NCI-H1092 treated with DMSO at 0.1 percent for 48 hours (cell line): ENCODE results near the gene CCDC34.
"Not testable (repeated sequence)": the region's sequence is repeated elsewhere in the genome, so short reads cannot be mapped to it uniquely, and the experiment has no call there.

Experiments used
- DNase-seq: peaks from one replicate; lab custom pipeline; 2025; lab: John Stamatoyannopoulos, UW

CCDC34 gene

DNA sequence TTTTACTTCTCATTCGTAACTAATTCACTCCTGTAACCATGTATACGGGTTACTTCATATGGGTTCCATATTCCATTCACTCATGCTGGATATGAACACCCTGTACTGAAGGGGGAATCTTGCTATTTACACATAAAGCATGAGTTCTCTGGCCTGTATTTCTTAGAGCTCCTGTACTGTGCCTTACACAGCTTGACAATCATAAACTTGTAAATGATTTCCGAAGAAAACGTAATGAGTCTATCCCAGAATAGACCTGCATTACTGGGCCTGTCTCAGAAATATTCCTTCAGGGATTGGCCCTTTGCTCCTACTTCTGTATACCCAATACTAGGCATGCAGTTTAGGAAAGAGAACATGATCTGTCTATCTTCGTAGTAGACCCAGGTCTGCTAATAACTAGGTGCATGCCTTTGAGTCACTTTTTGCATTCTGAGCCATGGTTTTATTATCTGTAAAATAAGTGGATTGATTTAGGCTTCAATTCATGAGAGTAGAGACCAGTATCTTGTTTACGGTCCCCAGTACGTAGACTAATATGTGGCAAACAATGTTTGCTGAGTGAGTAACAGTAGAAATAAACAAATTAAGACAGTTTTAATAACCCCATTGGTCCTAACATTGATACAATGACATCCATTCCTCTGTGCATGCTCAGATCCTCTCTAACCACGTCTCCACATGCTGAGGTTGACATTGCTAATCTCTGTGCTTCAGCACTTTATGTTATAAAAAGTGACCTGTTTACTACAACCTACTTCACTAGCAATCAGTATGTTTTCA is 1.2 kb downstream of the CCDC34 start:
- DNase-seq = no peak

DNA sequence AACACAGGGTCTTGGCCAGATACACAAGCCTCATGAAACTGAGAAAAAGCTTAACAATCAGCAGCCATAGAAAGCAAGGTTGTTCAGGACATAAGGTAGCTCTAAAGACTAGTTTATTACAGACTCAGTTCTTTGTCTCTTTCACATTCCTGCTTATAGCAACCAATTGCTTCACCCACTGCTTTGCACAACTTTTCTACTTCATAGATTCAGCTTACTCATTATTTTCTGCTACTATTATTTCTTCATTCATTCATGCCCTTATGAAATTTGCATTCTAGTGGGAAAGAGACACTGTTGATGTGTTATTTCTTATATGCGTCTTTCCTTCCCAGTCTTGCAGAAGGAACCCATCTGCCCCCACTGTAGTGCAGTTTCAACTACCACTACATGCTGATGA is 4.7 kb downstream of the CCDC34 start:
- DNase-seq = no peak

DNA sequence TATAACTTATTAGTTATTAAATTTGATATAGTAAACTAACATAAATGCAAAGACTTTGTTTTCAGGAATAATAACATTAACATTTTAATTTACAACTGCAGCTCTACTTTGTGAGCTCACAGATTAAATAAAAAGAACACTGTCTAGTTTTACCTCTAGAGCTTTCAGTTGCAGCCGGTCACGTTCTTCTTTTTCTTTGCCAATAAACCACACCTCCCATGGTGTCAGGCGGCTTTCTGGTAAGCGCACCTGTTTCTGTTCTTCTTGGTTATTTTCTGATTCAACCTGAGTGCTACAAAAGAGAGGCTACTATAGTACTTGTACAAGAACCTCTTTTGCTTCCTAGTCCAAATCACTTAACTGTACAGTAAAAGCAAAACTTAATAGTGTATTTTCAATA is 5.8 kb downstream of the CCDC34 start:
- DNase-seq = peak; percentile 76

DNA sequence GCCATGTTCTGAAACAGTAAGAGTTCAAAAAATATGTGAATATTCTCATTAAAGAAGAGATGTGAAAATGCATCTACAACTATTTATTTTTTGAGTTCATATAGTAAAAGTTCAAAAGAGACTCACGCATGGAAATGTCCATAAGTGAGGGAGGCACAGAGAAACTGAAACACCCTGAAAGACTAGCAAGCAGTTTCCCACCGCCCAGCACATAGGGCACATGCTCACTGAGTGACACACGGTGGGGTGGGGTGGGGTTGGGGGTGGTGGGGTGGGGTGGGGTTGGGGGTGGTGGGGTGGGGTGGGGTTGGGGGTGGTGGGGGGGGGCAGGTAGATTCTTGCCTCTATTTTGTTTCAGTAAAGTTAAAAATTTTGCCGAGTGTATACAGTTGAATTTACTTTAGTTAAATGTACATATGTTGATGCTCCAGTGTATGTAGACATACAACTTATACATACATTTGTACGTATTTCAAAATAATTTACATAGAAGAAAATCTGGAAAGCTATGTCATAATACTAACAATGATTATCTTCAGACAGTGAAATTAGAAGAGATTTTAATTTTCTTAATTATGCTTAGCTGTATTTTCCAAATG is 6.3 kb downstream of the CCDC34 start:
- no peak for DNase-seq

DNA sequence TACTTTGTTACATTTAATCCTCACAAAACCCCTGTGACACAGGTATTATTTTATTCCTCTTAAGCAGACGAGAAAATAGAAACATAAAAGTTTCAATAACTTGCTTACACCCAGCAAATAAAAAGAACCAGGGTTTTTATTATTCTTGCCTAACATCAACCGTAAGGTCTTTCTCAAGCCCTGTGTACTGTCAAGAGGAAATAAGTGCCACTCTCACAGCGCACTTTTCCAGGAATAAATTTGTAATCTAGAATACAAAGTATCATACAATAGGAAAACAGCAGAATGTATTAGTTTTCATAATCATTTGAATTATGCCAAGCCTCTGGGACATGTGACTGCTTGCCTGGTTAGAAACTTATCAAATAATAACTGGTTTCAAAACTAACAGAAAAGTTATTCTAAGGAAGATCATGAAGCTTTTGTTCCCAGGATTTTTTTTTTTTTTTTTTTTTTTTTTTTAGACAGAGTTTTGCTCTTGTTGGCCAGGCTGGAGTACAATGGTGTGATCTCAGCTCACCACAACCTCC is 7.4 kb downstream of the CCDC34 start:
- DNase-seq = no peak

DNA sequence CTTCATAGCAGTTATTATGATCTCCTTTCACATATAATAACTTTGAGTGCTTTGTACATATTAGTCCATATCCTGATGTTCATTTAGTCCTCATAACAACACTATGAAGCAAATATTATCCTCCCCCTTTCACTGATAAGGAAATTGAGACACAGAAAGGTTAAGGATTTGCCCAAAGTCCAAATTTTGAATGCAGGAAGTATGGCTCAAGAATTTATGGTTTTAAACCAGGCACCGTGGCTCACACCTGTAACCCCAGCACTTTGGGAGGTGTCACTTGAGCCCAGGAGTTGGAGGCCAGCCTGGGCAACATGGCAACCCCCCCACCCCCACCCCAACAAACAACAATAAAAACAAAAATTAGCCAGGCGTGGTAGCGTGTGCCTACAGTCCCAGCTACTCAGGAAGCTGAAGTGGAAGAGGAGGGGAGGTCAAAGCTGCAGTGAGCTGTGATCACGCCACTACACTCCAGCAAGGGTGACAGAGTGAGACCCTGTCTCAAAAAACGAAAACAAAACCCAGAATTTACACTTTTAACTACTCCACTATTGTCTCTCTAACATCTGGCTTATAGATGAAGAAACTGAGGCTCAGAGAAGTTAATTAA is 8.6 kb downstream of the CCDC34 start:
- DNase-seq = no peak

DNA sequence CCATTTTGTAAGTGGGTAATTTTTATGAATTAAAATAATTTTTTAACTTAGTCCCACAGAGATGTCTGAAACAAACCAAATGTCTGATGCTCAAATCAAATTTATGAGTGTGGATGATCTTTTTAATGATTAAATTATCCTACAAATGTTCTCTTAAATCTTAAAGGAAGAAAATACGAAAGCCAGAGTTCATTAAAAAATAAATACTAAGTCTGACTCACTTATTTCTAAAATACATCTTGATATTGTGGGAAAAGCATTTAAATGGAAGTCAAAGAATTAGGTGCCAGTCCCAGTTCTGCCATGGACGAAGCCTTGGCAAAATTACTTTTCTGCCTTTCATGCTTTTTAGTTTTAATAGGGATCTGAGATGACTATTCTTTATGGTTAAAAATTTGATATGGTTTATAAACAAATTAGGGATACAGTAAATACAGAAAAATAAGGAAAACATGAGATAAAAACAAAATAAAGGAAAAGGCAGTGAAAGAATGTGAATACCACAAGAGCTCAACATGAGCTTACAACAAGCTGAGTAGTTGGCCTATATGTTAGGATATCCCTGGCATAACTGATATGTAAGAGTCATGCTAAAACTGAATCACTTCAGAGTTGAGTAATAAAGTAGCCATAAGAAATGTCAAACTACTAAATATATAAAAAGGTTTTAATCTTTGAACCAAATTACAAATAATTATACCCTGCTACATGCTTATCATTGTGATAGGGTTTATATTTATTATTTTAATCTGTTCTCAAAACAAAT is 9.2 kb downstream of the CCDC34 start:
- no peak for DNase-seq

DNA sequence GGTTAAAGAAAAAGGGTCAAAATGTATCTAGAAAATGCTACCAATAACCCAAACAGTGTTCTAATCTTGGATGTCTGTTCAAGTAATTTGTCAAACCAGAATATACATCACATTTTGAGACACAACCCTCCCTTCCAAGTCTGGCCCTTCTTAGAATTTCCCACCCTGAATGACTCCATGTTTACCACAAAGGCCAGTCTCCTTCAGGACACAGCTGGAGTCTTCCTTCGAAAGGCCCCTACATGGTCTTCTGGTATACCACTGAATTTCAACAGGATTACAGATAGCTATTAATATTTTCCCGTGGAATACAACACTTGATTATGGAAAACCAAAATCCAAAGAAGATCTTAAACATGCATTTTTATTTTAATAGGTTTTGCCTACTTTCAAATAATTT is 10.2 kb downstream of the CCDC34 start:
- DNase-seq = no peak

DNA sequence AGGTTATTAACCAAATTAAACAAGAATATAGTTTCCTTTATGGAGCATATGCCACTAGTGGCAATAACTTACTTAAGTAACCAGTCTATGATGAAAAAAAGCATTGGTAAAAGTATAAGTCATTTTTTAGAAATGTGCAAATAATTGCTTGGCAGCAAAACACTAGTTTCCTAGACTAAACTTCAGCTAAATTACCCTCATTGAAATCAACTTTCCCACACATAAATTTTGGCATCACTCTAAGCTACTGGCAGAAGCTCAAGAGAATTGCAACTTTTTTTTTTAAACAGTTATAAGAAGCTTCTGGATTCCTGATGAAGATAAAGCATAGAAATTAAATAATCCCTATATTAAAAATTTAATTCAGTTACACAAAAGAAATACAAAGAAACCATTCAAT is 12.5 kb downstream of the CCDC34 start:
- DNase-seq = peak; percentile 18

DNA sequence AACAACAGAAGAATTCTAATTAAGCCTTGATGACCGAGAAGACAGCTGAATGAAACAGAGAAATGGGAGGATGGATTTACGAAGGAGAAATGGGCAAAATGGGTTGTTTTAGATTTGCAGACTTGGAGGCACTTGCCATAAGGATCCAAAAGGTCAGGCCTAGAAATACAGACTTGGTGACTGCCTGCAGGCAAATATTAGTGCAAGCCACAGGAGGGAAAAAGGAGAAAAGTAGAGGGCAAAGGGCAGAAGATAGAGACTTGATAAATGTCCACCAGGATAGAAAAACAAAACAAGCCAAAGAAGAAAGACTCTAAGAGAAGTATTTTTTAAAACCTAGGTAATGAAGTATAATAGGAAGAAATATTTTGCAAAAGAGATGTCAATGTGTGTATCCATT is 13.1 kb downstream of the CCDC34 start:
- DNase-seq = no peak

DNA sequence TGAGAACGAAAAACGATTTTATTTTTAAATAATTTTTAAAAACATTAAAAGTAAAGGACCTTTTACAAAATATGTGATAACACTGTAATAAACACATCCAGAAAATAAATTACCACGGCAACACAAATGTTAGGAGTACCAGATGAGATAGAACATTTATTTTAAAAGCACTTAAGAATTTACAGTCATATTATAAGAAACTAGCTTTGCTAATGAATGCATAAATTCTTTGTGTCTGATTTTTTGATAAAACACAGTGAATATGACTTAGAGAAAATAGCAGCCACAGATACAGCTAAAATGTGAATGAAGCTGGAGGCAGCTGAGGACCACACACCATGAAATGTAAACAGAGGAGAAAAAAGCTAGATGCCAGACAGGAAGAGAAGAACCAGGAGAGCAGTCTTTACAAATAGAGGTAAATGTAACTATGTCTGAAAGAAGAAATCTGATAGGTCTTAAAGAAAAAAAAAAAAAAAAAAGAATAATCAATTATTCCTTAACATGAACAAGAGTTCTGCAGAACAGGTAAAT is 14.6 kb downstream of the CCDC34 start:
- DNase-seq = peak; percentile 94

DNA sequence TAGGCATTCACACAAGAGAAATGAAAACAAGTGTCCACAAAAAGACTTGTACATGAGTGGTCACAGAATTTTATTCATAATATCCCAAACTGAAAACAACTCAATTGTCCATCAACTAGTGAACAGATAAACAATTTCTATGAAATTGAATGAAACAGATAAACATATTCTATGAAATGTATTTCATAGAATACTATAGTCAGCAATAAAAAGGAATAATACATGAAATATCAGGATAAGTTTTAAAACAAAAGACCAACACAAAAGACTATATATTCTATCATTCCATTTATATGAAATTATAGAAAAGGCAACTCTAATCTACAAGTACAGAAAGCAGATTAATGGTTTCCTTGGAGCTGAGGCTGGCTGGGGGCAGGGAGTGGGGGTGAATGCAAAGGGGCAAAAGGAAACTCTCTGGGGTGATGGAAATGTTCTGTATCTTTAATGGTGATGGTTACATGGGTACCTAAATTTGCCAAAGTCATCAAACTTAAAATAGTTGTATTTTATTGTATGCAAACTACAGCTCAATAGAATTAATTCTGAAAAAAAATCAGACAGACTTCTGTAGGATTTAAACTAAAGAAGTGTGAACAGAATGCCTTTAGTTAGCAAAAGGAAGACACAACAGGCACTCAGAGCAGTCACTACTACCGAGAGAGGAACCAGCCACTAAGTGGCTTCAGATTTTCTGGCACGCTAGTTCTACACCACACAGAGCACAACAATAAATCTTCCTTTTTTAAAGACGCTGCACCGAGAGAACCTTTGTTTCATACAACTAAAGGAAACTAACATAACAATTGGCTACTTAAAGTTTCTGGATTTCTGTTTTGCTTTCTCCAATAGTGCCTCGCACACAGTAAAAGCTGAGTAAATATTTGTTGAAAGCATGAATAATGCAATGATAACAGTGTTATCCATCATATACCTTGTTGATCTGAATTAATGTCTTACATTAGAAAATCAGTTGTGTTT is 15.4 kb downstream of the CCDC34 start:
- DNase-seq = peak; percentile 89

DNA sequence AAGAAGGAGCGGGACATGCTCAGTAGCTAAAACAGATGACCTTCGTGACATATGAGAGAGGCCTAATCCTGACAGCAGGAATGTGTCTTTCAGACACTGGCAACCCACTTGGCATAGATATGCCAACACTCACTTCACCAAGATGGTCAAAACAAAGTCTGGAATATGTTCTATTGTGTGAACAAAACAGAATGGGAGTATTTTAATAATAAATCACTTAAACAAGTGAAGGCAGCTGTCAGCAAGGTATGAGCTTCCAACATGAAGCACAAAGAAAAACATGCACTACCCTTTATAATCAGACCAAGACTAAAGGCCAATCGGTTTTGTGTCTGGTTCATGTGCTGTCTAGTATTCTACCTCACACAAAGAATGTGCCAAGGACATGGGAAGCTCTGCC is 23.1 kb downstream of the CCDC34 start:
- no peak for DNase-seq

DNA sequence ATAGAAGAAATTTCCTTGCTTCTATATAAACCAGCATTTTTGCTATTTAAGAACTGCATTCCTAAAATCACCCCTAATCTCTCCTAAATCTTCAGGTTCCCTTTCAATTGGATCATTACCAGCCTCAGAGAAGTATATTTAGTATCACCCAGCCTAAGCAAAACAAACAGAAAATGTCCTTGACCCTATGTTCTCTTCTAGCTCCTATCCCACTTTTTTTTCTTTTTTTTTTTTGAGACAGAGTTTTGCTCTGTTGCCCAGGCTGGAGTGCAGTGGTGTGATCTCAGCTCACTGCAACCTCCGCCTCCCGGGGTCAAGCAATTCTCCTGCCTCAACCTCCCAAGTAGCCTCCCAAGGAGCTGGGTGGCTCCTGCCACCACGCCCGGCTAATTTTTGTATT is 28.3 kb downstream of the CCDC34 start:
- DNase-seq = not testable (repeated sequence)

DNA sequence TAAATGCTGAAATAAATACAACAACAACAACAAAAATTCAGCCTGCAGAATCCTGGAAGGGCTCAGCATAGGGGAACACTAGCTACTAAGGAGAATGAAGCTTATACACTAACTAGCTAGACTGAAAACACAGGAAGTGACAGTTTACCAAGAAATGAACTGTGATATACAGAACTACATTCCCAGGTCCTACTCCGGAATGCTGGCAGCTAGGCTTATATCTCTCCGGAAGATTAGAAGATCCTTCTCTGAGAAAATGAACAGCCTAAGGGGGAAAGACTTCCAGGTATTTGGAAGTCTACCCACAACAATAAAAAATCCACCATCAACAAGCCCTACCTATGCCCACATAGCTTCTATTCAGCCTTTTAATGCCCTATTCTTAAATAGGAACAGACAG is 31.0 kb downstream of the CCDC34 start:
- no peak for DNase-seq

DNA sequence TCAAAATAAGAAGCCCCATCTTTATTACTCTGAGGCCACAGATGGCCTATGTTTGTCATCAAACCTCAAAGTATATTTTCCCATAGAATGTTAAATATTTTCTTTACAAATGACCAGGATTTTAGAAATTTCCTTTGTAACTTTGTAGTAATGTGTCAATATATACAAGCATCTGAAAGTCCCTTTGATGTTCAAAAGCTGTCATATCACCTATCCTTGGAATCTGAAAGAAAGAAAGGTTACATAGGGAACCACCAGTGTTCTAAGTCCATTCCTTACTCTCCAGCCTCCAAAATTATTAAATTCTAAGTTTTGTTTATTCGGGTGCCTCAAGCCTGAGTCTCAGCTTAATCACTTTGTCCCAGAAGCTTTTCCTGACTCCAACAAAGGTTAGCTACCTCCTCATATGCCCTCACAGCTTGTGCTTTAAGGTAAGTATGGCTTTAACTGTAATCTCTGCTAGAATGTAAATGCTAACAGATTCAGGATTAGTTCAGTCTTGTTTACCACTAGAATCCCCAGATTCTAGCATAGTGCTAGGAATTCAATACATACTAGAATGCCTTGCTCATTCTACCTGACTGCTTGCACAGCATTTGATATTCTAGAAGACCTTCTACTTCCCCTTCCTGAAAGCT is 32.3 kb downstream of the CCDC34 start:
- no peak for DNase-seq

DNA sequence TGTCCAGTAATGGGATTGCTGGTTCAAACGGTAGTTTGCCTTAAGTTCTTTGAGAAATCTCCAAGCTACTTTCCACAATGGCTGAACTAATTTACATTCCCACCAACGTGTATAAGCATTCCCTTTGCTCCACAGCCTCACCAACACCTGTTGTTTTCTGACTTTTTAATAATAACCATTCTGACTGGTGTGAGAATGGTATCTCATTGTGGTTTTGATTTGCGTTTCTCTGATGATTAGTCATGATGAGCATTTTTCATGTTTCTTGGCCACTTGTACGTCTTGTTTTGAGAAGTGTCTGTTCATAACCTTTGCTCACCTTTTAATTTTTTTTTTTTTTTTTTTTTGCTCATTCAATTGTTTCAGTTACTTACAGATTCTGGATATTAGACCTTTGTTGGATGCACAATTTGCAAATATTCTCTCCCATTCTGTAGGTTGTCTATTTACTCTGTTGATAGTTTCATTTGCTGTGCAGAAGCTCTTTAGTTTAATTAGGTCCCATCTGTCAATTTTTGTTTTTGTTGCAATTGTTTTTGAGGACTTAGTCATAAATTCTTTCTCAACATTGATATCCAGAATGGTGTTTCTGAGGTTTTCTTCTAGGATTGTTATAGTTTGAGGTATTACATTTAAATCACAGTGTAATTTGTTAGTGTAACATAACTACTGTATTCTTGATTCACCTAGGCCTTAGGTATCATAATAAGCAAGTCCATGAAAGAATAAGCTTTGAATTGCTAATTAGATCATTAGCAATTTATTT is 33.0 kb downstream of the CCDC34 start:
- DNase-seq = no peak

DNA sequence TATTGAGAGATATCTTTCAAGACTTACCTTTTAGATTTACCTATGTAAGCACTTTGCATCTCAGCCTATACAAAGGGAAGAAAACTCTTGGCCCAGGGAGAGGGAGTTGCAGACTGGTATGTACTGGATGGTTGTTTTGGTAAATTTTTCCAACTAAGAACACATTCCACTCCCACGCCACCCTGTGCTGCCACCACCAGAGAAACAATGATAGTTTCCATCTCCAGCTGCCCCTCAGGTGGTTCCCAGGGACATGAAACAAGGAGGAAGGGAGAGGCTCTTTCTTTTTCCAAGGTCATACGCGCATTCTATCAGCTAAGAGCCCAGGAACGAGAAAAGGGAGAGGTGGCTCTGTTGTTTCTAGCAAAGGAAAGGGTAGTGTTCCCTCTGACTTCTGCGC is 34.4 kb downstream of the CCDC34 start:
- no peak for DNase-seq

DNA sequence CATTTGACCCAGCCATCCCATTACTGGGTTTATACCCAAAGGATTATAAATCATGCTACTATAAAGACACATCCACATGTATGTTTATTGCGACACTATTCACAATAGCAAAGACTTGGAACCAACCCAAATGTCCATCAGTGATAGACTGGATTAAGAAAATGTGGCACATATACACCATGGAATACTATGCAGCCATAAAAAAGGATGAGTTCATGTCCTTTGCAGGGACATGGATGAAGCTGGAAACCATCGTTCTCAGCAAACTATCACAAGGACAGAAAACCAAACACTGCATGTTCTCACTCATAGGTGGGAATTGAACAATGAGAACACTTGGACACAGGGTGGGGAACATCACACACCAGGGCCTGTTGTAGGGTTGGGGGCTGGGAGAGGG is 36.0 kb downstream of the CCDC34 start:
- DNase-seq = not testable (repeated sequence)

DNA sequence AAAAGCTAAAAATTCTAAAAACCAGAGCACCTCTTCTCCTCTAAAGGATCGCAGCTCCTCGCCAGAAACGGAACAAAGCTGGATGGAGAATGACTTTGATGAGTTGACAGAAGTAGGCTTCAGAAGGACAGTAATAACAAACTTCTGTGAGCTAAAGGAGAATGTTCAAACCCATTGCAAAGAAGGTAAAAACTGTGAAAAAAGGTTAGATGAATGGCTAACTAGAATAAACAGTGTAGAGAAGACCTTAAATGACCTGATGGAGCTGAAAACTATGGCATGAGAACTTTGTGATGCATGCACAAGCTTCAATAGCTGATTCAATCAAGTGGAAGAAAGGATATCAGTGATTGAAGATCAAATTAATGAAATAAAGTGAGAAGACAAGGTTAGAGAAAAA is 40.8 kb downstream of the CCDC34 start:
- DNase-seq = not testable (repeated sequence)
